C4-2B (cell line): ENCODE data around the gene MAPK14.

Experiments
- H3K27ac ChIP-seq: fragments of 450-650 bp; 2 replicates; pipeline ENCODE4 v1.5.1; 2017
- CTCF ChIP-seq: fragments of 450-650 bp; conservative IDR thresholded peaks from 2 replicates; pipeline ENCODE4 v1.5.1; 2017; ENCODE audit warnings: mild to moderate bottlenecking
- ZFX ChIP-seq: fragments of 450-650 bp; IDR thresholded peaks from 2 replicates; pipeline ENCODE4 v1.6.1; 2017

MAPK14 gene

DNA sequence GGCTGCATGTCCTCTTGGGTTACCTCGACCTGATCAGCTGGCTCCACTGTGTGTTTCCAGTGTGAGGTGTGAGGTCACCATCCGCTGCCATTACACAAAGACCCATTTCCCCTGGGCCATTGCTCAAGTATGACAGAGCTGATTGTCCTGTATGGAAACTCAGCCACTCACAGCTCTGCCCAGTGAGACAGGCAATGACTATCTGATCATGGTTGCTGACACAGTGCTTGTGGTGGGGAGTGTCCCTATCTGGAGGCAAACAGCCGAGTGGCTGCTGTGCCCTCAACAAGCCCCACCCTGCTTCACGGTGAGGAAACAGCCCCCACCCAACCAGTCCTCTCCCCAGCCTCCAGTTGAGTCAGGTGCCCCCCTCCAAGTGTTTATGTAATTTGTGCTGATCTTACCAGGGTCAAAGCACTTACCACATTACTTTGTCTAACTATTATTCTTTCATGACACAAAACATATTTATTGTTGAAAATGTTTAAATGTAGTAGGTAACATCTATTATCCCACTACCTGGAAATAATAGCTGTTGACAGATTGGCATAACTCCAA, 91.0 kb downstream of the MAPK14 start:
- H3K27ac ChIP-seq, result no peak overlapping the region
- TF ChIP-seq CTCF (no peak), ZFX (no peak)

DNA sequence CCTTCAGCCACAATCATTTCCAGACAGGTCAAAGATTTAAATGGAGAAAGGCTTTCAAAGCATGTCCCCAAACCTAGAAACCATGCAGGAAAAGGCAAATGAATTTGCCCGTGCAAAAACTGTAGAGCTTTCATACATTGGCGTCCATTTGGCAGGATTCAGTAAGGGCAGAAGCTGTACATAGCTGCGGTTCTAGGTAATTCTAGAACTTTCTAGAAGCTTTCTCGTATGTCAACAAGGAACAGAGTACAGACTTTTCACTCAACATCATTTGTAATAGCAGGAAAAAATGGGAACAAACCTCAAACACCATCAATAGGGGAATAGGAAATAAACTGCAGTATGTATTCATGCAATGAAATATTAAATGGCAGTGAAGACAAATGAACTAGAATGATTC, 91.6 kb downstream of the MAPK14 start:
- H3K27ac ChIP-seq, result no peak overlapping the region
- TF ChIP-seq ZFX, result no peak
- no peak for TF ChIP-seq CTCF

DNA sequence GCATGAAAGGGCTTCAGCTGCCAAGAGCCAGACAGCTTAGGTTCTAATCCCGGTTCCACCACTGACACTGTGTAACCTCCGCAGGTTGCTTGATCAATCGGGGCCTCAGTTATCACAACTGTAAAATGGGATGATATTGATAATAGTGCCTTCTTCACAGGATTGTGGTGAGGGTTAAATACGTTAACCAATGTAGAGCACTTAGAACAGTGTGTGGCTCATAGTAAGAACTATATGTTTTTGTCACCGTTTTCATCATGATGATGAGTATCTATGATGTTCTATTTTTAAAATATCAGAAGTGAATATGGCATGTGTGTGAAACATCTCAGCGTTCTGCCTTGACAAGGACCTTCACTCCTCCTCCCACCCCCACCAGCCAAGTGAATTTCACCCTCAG, 92.4 kb downstream of the MAPK14 start:
- TF ChIP-seq CTCF (no peak), ZFX (no peak)
- H3K27ac ChIP-seq, result no peak overlapping the region

DNA sequence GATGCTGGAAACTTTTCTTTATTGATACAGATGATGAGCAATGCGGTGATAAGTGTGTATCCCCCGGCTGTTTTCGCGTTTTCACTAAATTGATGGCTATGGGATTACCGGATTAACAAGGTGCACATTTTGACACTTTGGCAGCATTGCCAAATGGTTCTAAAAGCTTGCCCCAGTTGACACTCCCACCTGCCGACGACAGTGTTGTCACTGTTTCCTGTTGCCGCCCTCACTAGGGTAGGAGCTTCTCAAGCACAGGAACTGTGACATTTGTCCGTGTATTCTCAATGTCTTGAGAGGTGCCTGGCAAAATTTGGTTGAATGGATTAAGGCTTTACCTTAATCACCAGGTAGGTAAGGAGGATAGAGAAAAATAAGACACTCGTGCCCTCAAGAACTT, 92.9 kb downstream of the MAPK14 start:
- no peak for TF ChIP-seq CTCF
- no peak for TF ChIP-seq ZFX

DNA sequence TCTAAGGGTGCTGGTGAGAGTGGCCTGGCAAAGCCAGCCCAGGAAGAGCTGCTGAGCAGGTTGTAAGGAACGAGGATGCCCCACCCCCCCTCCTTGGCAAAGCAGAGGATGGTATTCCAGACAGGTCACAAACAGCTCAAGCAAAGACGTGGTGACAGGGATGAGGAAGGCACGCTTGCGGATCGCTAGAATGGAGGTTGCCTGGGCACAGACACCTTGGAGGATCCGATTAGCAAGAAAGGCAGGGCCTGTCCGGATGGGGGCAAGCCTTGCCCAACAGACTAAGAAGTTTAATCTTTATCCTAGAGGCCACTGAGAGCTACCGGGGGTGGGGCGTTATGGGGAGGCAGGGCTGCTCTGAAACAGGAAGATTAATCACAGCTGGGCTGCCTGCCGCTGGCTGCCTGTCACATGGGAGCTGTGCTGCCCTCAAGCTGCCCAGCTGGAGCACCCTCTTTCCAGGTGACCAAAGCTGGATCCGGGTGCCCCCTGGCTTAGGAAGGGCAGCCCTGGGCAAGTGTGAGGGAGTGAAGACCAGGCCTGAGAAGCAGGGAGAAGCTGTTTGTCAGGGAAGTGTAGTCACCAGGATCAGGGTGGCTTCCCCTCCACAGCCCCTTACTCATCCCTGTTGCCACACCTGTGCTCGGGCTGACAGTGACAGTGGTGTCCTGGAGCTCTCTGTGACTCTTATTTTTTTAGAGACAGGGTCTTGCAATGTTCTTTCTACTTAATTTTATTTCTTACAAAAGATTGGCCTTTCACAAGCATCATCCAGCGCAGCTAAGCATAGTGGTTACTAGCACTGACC, 93.6 kb downstream of the MAPK14 start:
- H3K27ac ChIP-seq, result peak overlapping the region; percentile 8
- TF ChIP-seq CTCF (no peak), ZFX (no peak)

More for the DNA sequence above, 92.9 kb downstream of the MAPK14 start:
- peak overlapping the region; percentile 8 for H3K27ac ChIP-seq

DNA sequence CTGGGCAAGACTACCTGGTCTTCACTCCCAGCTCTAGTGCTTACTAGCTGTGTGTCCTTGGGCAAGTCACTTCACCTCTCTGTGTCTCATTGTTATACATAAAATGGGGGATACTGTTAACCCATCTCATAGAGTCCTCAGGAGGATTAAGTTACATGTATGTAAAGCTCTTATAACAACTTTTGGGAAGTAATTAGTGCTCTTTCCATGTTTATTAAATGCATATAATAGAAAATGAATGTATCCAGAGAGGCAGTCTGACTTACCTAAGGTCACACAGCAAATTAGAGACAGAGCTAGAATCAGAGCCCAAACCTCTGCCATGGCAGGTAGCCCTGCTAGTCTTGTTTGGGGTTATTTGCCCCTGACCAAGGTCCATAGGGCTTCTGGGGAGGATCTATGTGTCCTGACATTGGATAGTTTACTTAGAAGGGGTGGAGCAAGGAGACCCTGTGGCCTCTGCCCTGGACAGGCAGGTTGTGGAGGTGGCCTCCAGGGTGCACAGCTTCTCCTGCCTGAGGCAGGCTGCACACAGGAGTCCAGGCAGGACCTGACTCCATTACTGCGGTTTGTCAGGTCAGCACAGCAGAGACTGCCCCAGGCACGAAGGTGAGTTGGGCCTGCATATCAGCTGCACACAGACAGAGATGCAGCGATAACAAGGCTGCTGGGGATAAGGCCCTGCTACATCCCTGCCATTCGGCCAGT, 94.3 kb downstream of the MAPK14 start:
- TF ChIP-seq CTCF (no peak), ZFX (no peak)
- no peak overlapping the region for H3K27ac ChIP-seq
